GM23248 (cell line): ENCODE results near the gene ACSS1. TPM values are rescaled to one million over a fixed set of nuclear protein-coding genes. Genes with fewer than 3 reads are reported as not detected.

Experiments used
- DNase-seq: peaks from one replicate; pipeline ENCODE4 v3.0.0-alpha.2; 2015
- H2AFZ ChIP-seq: fragments of 200-600 bp; sonication (generic); 2 replicates; pipeline ENCODE4 v1.6.1; 2016; ENCODE audit warnings: antibody characterized with exemption
- H3F3A ChIP-seq: fragments of 200-600 bp; sonication (generic); 2 replicates; pipeline ENCODE4 v1.6.1; 2016; ENCODE audit warnings: mild to moderate bottlenecking, antibody characterized with exemption, mixed run types; ENCODE audit not compliant: insufficient read depth
- H3K27ac ChIP-seq: fragments of 200-600 bp; sonication (generic); 2 replicates; pipeline ENCODE4 v1.5.1; 2016; ENCODE audit warnings: mild to moderate bottlenecking
- H3K27me3 ChIP-seq: fragments of 200-600 bp; sonication (generic); replicated peaks from 2 replicates; pipeline ENCODE4 v1.6.1; 2016; ENCODE audit warnings: mild to moderate bottlenecking; ENCODE audit not compliant: insufficient read depth
- H3K36me3 ChIP-seq: fragments of 200-600 bp; sonication (generic); 2 replicates; pipeline ENCODE4 v1.6.1; 2016; ENCODE audit warnings: low read depth, mild to moderate bottlenecking
- H3K4me1 ChIP-seq: fragments of 200-600 bp; sonication (generic); 2 replicates; pipeline ENCODE4 v1.6.1; 2016; ENCODE audit warnings: mild to moderate bottlenecking; ENCODE audit not compliant: insufficient read depth
- H3K4me2 ChIP-seq: fragments of 200-600 bp; sonication (generic); one replicate; pipeline ENCODE4 v1.6.1; 2016; ENCODE audit warnings: mild to moderate bottlenecking; ENCODE audit not compliant: unreplicated experiment
- H3K4me3 ChIP-seq: fragments of 200-600 bp; sonication (generic); 2 replicates; pipeline ENCODE4 v1.5.1; 2016; ENCODE audit warnings: mild to moderate bottlenecking
- H3K79me2 ChIP-seq: fragments of 200-600 bp; sonication (generic); 2 replicates; pipeline ENCODE4 v1.6.1; 2016; ENCODE audit warnings: mild to moderate bottlenecking; ENCODE audit not compliant: insufficient read depth
- H3K9ac ChIP-seq: fragments of 200-600 bp; sonication (generic); 2 replicates; pipeline ENCODE4 v1.6.1; 2016; ENCODE audit warnings: mild to moderate bottlenecking
- H3K9me2 ChIP-seq: fragments of 200-600 bp; sonication (generic); 2 replicates; pipeline ENCODE4 v1.6.1; 2016; ENCODE audit warnings: mixed run types, mild to moderate bottlenecking, moderate library complexity; ENCODE audit not compliant: insufficient read depth
- H3K9me3 ChIP-seq: fragments of 200-600 bp; sonication (generic); one replicate; pipeline ENCODE4 v1.6.1; 2017; ENCODE audit warnings: low read depth
- H4K20me1 ChIP-seq: fragments of 200-600 bp; sonication (generic); 2 replicates; pipeline ENCODE4 v1.6.0; 2016; ENCODE audit not compliant: insufficient read depth
- EZH2 ChIP-seq: fragments of 200-600 bp; sonication (generic); IDR thresholded peaks from 2 replicates; pipeline ENCODE4 v1.6.1; 2018; ENCODE audit warnings: antibody characterized with exemption, mild to moderate bottlenecking; ENCODE audit not compliant: insufficient read depth, poor library complexity, severe bottlenecking
- EZH2phosphoT487 ChIP-seq: fragments of 200-600 bp; sonication (generic); IDR thresholded peaks from 2 replicates; pipeline ENCODE4 v1.6.1; 2018; ENCODE audit warnings: antibody characterized with exemption, moderate library complexity, mild to moderate bottlenecking, low read depth; ENCODE audit not compliant: insufficient read depth
- WGBS, 2 experiments: methylation state at CpG; one replicate each; pipeline ENCODE4 v1.1.6; 2015 to 2017; ENCODE audit warnings: low lambda C conversion rate in 2 of 2, low coverage in 1 of 2; ENCODE audit errors: missing lambda C conversion rate in 2 of 2; 5-methylcytosine and 5-hydroxymethylcytosine counted together
- in situ Hi-C: fragments of 300-500 bp; cut with MboI; formaldehyde crosslinking; loops from 2 replicates; pipeline ENCODE4 v1.15.0; 2020
- polyA plus RNA-seq: library from polyadenylated mRNA; unstranded; fragments of >200 nt; fragmentation: Nextera tagmentation; extraction: Ambion mirVana; gene quantifications from 2 replicates; pipeline ENCODE4 v1.2.1, GENCODE V29; 2016
- total RNA-seq: library from RNA; depleted of rRNA; stranded (reverse); fragments of >200 nt; shearing (Covaris generic); gene quantifications from 2 replicates; pipeline ENCODE4 v1.2.3, GENCODE V29; 2014

ACSS1 gene
- total and polyA plus RNA-seq, 2 experiments from 2014 or later, result 0.94 to 1.1 TPM

GRCh38 chr20:24983896-24984295 lies 74.0 kb downstream of the ACSS1 start:
- 90 to 91% methylated on average over 8 of the region's 8 CpGs for WGBS, 2 experiments
- H4K20me1 ChIP-seq, result no peaks in the 10 kb centered on the region

DNA sequence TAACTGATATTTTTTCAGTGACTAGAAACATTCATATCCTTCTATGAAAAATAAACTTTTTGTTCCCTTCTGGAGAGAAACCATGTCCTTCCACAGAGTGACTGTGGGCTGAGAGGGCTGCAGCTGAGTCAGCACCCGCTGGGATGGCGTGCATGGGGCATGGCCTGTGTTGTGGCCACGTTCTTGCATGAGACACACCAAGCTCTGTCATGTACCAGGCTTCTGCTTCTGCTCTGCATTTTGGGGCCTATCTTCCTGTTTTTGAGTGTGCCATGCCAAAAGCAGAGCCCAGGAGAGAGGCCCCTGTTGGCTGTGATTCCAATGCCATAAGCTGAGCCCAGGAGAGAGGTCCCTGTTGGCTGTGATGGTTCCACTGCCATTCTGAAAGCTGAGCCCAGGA lies 76.1 kb downstream of the ACSS1 start:
- in situ Hi-C loops, result loop anchor here (25.0 kb wide), 2 partner anchors 531 to 881 kb away; no protein-coding TSS in a partner anchor
- Histone ChIP-seq H4K20me1 (no peaks in the 10 kb centered on the region), H3K4me2 (no peak overlapping the region), H3K27ac (no peak overlapping the region), H3K4me1 (no peaks in the 10 kb centered on the region), H3K79me2 (peaks cover 40% of the 10 kb centered on the region), H2AFZ (no peak overlapping the region), H3K9me3 (no peaks in the 10 kb centered on the region), H3F3A (no peaks in the 10 kb centered on the region), H3K27me3 (no peaks in the 10 kb centered on the region), H3K9me2 (no peaks in the 10 kb centered on the region), H3K9ac (no peak overlapping the region), H3K36me3 (no peaks in the 10 kb centered on the region; the same call in 1 of the 2 replicates), H3K4me3 (no peak overlapping the region)
- TF ChIP-seq EZH2 (no peak), EZH2phosphoT487 (no peak)
- 91 to 100% methylated on average over 3 of the region's 3 CpGs for WGBS, 2 experiments
- no peak for DNase-seq

More at GRCh38 chr20:24983896-24984295, 74.0 kb downstream of the ACSS1 start:
- in situ Hi-C loops, result loop anchor here (25.0 kb wide), 2 partner anchors 528 to 878 kb away; no protein-coding TSS in a partner anchor
- Histone ChIP-seq H3K27ac (no peak overlapping the region), H3K9ac (no peak overlapping the region), H3K4me3 (no peak overlapping the region), H3K9me3 (no peaks in the 10 kb centered on the region), H3K36me3 (no peaks in the 10 kb centered on the region; the same call in 1 of the 2 replicates), H3K79me2 (peaks cover 57% of the 10 kb centered on the region), H3K27me3 (no peaks in the 10 kb centered on the region), H3K9me2 (no peaks in the 10 kb centered on the region), H3K4me1 (no peaks in the 10 kb centered on the region), H3K4me2 (no peak overlapping the region), H3F3A (no peaks in the 10 kb centered on the region), H2AFZ (no peak overlapping the region)
- DNase-seq, result no peak
- TF ChIP-seq EZH2 (no peak), EZH2phosphoT487 (no peak)

DNA sequence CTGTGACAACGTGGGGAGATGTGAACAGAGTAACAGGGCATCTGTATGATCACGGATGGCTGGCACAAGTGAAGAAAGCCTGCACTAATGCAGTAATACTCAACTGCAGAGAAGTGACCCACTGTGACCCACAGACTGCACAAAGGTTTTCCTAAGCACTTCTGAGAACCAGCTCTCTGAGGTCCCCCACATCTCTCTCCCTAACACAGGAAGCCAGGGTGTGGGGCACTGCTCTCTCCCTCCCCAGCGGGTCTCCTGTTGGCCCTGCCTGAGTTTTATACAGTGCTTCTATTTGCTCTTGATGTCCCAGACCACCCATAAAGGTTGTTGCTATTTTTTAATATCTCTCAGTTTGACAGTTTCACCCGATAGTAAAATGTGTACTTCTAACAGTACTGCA lies 76.7 kb downstream of the ACSS1 start:
- in situ Hi-C loops, result loop anchor here (25.0 kb wide), 2 partner anchors 531 to 881 kb away; no protein-coding TSS in a partner anchor
- H4K20me1 ChIP-seq, result no peaks in the 10 kb centered on the region
- H3K4me1 ChIP-seq, result no peaks in the 10 kb centered on the region
- 92 to 94% methylated on average over 4 of the region's 4 CpGs for WGBS, 2 experiments
- H3K9me2 ChIP-seq, result no peaks in the 10 kb centered on the region
- H3K9me3 ChIP-seq, result no peaks in the 10 kb centered on the region
- H3K36me3 ChIP-seq, result no peaks in the 10 kb centered on the region; the same call in 1 of the 2 replicates
- no peak overlapping the region for H3K9ac ChIP-seq
- H3K79me2 ChIP-seq, result peaks cover 35% of the 10 kb centered on the region
- no peak overlapping the region for H3K4me3 ChIP-seq
- DNase-seq, result no peak
- H3K4me2 ChIP-seq, result no peak overlapping the region
- H3K27me3 ChIP-seq, result no peaks in the 10 kb centered on the region
- no peaks in the 10 kb centered on the region for H3F3A ChIP-seq
- TF ChIP-seq EZH2 (no peak), EZH2phosphoT487 (no peak)
- H2AFZ ChIP-seq, result no peak overlapping the region
- no peak overlapping the region for H3K27ac ChIP-seq

DNA sequence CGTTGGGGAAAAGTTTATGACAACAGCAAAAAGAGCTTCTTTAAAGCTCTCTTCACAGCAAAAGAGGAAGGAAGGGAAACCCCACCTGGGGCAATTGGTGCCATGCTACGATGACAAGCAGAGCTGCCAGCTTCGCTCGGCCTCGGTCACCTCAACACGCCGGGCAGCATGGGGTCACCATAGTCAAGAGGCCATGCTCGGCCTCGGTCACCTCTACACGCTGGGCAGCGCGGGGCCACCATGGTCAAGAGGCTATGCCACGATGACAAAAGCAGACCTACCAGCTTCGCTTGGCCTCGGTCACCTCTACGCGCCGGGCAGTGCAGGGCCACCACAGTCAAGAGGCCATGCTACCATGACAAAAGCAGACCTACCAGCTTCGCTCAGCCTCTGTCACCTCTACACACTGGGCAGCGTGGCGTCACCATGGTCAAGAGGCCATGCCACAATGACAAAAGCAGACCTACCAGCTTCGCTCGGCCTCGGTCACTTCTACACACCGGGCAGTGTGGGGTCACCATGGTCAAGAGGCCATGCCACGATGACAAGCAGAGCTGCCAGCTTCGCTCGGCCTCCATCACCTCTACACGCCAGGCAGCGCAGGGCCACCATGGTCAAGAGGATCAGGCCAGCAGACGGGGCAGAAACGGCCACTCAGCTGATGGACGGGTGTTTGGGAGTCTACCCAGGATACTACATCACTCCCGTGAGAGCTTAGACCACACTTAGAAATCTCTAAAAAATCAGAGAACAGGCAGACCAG lies 77.5 kb downstream of the ACSS1 start:
- TF ChIP-seq EZH2, result no peak
- no peak for TF ChIP-seq EZH2phosphoT487
- Histone ChIP-seq H4K20me1 (no peaks in the 10 kb centered on the region), H3K4me2 (no peak overlapping the region), H3F3A (no peaks in the 10 kb centered on the region), H2AFZ (no peak overlapping the region), H3K36me3 (no peaks in the 10 kb centered on the region; the same call in 1 of the 2 replicates), H3K27me3 (no peaks in the 10 kb centered on the region), H3K9ac (no peak overlapping the region), H3K4me1 (no peaks in the 10 kb centered on the region), H3K27ac (no peak overlapping the region), H3K9me2 (no peaks in the 10 kb centered on the region), H3K4me3 (no peak overlapping the region), H3K9me3 (no peaks in the 10 kb centered on the region), H3K79me2 (peaks cover 27% of the 10 kb centered on the region)
- 97 to 99% methylated on average over 34 of the region's 34 CpGs for WGBS, 2 experiments
- in situ Hi-C loops, result loop anchor here (25.0 kb wide), 2 partner anchors 532 to 882 kb away; no protein-coding TSS in a partner anchor
- DNase-seq, result no peak
